NCI-H2196 (cell line): Measurements from ENCODE around the gene CA10.

Experiments
- DNase-seq: peaks from one replicate; lab custom pipeline; 2025; ENCODE audit not compliant: unreplicated experiment; lab: John Stamatoyannopoulos, UW

Gene CA10

DNA sequence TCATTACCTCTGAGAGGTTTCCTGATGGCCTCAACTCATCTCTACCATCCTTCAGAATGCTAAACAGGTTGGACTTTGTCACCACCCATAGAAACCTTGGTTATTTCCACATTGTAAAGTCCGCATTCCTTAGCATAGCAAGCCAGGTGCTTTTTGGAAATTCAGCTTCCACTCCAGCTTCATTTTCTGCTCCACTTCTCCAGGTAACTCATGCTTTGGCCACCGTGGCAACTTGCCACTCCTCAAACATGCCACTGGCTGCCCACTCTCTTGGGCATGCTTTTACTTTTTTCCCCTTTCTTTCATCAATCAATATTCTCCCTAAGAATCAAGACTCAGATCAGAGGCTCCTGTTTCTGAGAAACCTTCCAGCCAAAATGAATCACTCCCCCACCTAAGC, 203.3 kb downstream of the CA10 start:
- no peak for DNase-seq

GRCh38 chr17:51954232-51954765, 204.2 kb downstream of the CA10 start:
- DNase-seq = no peak

DNA sequence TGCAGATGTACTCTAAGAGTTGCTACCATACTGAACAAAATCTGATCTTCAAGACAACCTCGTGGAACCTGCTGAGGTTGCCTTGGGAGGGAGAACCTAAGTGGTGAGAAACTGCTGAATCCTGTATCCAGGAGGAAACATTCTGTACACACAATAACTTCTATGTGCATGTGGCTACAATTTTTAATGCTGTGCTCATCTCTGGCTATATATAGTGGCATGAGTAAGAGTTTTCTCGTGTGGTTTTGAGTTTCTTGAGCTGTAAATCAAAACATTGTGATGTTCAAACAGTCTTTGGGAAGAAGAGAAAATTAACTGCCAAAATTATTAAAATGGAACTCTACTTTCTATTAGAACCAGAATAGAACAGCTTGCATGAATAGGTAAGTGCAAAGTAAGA, 206.8 kb downstream of the CA10 start:
- no peak for DNase-seq

GRCh38 chr17:51948128-51948527, 210.4 kb downstream of the CA10 start:
- DNase-seq = peak; percentile 41

GRCh38 chr17:51947160-51947735, 211.3 kb downstream of the CA10 start:
- peak; percentile 33 for DNase-seq

DNA sequence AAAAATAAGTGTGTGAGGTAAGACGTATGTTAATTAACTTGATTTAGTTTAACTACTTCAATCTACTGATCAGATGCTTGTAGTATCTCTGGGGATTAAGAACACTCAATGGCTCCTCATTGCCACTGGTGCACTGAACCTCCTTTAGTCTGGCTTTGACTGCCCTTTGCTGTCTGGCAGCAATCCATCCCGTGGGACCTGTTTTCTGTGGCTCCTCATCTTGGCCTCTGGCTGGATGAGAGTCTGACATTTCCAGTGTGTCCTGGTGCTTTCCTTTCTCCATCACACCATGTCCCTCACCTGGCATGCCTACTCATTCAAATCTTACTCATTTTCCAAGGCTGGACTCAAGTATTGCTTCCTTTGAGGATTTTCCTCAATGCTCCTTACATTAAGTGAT, 212.2 kb downstream of the CA10 start:
- DNase-seq = no peak

- DNase-seq = peak; percentile 76
Observed at GRCh38 chr17:51941272-51941671, 217.2 kb downstream of the CA10 start.

DNA sequence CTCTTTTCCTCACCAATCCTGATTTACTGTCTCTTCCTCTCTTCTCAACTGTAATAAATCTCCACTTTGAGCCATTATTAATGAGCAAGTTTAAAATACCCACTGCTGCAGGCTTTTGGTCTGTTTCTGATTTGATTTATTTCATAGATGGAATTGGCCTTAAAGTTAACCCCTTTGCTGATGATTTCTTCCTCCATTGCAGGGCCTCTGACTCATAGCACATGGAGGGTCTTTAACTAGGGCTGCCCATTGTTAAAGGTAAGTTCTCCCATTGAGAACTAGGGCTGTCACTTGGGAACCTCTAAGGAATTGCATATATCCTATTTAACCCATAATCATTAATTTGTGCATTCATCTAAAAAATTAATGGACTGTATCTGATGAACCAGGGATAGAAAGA, 221.2 kb downstream of the CA10 start:
- DNase-seq = no peak

DNA sequence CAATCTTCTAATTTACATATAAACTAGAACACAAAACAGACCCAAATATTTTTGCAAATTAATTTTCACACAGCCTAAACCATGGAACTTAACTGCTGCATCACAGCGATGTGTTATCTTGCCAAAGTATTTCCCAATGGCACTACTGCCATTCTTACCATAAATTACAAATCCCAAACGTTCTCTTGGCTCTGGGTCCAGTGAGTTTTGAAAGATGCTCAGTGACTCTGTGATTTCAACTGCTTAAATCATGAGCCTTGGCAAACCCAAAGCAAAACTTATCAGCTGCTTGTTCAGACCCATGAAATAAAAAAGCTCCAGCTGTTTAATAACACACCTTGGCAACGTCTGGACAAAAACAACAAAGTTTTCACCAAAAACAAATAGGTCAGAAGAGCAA, 223.0 kb downstream of the CA10 start:
- DNase-seq = no peak

DNA sequence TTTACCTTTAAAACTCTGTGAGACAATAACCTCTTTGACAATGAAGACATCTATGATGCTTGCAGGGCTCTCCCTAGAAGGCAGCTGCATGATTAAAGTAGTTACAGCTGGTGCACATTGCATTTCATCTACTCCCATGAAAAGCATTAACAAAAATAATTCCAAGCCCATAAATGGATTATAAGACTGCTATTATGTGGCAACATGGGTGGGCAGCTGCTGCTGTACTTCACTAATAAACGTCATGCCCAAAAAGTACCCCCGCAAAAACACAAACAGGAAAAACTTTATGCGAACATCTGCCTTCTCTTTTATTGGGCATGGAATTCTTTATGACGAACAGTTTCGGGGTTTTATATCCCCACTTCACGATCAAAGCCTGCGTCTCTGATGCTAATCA, 224.9 kb downstream of the CA10 start:
- DNase-seq = no peak

DNA sequence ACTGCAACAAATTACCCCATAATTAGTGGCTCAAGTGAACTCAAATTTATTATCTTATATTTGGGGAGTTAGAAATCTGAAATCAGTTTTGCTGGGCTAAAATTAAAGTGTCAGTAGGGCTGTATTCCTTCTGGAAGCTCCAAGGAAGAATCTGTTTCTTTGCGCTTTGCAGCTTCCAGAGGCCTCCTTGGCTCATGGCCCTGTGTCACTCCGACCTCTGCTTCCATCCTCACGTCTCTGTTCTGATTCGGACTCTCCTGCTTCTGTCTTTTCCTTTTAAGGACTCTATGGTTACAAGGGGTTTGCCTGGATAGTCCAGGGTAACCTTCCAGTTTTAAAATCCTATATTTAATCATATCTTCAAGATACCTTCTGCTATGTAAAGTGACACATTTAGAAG, 232.1 kb downstream of the CA10 start:
- no peak for DNase-seq

DNA sequence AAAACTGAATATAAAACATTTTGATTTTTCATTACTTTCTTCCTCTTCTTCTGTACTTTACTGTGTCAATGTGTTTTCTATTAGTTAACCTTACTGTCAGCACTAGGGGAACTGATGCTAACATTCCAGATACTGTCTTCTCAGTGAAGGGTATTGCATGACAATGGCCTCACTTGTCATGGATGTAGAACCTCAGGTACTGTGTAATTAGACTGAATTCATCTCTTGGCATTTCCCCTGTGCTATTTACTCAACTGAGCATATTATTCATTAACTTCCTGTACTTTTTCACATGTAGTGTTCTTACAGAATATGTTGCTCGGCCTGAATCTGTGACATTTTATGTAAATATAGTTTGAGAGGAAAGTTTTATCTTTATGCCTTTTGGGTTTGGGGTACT, 237.0 kb downstream of the CA10 start:
- DNase-seq = no peak

GRCh38 chr17:51914577-51914976, 243.9 kb downstream of the CA10 start:
- no peak for DNase-seq

- DNase-seq = no peak
Observed at GRCh38 chr17:51913491-51914205, 244.9 kb downstream of the CA10 start.

GRCh38 chr17:51912939-51913338, 245.6 kb downstream of the CA10 start:
- no peak for DNase-seq

DNA sequence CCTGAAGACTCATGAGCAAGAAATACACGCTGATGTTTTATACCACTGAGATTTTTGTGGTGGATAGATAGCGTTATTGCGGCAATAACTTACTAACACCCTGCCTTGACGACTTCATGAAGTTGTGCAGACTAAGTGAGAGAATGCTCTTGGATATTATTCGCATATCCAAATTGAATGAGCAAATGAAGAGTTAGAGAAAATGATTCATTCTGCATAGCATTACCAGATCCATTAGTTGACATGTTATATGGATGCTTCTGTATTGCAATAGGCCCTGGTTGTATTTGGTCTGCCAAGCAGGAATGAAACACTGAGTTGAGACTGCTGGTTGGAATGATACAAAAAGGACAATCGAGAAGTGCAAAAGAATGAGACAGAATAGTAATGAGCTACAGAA, 247.3 kb downstream of the CA10 start:
- DNase-seq = no peak

DNA sequence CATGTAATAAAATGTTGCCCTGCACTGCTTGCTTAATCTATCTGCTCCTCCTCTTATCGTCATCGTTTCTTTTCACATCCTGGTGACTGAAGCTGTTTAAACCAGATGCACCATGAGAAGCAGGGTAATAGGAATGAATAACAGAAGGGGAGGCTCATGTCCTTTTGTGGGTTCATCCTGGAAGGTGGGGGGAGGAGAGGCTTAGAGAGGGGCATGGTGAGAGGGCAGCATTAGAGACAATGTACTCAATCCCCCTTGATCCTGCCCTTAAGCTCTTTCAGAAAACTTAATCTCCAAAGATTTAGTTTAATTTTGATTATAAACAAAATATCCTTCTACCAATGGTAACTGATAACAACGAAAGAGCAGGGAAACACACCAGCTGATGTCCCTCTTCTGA, 248.5 kb downstream of the CA10 start:
- no peak for DNase-seq

DNA sequence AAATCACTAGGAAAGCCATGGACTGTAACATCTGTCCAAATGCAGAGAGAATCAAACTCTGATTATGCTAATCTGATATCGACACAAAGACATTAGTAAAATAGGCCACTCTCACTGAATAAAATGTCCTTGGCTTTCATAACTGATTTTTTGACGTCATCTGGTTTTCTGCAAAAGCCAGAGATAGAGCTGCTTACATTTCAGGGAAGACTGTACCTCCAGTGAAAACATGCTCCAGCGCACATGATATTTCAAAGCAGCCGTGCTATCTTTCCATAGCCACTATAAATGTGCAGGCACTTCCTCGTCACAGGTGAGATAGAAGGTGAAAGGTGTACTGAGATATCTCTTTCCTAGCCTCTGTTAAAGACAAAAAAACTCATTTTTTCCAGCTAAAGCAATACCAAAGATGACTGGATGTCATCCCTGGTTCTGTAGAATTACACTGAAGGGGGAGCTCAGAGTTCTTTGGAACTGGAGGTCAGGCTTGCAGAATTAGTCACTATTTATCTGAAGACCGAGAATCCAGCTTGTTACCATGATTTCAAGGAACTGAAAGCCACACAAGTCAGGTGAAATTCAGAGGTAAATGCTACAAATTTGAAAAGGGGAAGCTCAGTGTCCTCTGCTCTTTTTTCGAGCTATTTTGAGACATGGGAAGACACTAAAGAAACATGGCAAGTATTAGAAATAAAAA, 249.5 kb downstream of the CA10 start:
- no peak for DNase-seq

DNA sequence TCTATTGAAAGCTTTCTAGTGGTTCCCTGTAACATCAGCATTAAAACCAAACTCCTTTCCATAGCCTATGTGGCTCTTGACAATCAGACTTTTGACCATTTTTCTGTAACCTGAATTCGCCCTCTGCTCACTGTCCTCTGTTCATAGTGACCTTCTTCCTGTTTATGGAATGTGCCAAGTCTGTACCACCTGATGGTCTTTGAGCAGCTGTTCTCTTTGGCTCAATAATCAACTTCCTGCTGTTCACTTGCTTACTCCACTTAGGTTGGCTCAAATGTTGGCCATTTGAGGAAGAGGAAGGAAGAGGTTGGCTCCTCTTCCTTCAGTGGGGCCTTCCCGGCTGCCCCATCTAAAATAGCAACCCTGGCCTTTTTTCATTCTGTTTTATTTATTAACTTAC, 251.5 kb downstream of the CA10 start:
- DNase-seq = no peak

DNA sequence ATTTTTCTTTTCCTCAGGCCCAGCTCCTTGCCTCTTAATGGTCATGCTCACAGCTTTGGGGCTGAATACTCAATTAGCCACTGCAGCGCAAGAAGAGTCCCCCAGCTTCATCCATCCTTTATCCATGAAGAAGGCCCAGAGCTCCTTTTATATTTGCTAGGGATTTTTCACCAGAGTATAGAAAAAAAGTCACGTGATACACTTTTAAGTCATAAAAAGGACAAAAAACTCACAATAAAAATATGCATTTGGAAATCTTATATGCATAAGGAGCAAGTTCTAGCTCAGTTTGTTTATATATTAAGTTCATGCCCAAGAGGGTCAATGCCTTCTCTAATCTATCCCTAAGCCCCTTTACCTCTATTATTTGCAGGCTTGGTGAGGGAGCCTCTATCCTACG, 254.1 kb downstream of the CA10 start:
- no peak for DNase-seq

DNA sequence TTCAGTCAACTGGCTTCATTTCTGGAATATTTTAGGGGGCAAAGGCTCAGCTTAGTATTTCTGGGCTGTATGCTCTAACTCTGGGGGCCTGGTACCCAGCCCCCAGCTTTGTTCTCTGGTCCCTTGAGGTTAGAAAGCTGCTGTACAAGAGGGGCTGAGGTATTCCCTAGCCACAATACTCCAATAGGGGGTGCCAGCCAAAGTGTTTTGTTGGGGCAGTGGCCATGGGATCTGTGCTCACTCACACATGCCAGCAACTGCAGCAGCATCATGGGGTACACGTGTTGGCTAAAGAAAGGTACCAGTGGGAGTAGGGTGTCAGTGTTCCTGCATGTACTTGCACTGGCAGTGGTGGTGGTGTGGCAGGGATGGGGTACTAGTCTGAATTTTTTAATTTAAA, 257.3 kb downstream of the CA10 start:
- DNase-seq = no peak

DNA sequence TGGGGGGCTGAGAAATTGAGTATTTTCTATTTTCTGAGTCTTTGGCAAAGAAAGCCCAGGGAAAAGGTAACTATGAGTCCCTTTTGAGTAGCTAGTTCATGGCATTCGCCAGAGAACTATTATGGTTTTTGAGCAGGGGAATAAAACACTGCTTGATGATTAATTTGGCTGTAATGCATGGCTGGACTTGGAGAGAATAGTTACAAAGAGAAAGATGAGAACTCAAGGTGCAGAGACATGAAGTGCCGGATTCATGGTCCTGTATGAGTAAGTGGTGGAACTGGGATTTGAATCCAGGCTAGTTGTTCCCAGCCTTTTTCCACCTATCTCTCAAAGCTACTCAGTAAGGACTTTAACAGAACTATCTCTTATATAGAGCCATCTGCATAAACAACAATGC, 266.6 kb downstream of the CA10 start:
- DNase-seq = no peak
